Measurements from ENCODE around the gene KLC4. TPM values are rescaled to one million over a fixed set of nuclear protein-coding genes. Genes with fewer than 3 reads are reported as not detected.
"Not testable (repeated sequence)": the region's sequence is repeated elsewhere in the genome, so short reads cannot be mapped to it uniquely, and the experiment has no call there.

The KLC4 gene
- total RNA-seq, 1 donor: 17.7 TPM

DNA sequence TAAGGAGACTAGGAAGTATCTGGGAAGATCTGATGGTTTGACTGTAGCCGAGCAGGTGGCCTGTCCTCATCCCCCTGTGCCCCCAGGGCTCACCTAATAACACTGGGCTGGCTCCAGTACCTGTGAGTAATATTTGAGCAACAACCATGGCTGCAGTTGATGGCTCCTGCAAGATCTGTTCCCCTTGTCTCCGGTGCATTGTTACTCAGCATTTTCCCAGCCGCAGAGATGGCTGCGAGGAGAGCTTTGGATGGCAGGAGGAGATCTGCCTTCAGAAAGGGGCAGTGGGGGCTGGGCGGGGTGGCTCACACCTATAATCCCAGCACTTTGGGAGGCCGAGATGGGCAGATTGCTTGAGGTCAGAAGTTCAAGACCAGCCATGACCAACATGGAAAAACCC, 55.9 kb downstream of the KLC4 start:
- no peak overlapping the region for H2AFZ ChIP-seq (ENCODE audit: low read length)
- TF ChIP-seq, protein P1, sequence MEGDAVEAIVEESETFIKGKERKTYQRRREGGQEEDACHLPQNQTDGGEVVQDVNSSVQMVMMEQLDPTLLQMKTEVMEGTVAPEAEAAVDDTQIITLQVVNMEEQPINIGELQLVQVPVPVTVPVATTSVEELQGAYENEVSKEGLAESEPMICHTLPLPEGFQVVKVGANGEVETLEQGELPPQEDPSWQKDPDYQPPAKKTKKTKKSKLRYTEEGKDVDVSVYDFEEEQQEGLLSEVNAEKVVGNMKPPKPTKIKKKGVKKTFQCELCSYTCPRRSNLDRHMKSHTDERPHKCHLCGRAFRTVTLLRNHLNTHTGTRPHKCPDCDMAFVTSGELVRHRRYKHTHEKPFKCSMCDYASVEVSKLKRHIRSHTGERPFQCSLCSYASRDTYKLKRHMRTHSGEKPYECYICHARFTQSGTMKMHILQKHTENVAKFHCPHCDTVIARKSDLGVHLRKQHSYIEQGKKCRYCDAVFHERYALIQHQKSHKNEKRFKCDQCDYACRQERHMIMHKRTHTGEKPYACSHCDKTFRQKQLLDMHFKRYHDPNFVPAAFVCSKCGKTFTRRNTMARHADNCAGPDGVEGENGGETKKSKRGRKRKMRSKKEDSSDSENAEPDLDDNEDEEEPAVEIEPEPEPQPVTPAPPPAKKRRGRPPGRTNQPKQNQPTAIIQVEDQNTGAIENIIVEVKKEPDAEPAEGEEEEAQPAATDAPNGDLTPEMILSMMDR (IDR thresholded peaks at IDR 0.05; ENCODE audit: extremely low read depth, low read depth, low read length): no peak
- no peak overlapping the region for H3K4me3 ChIP-seq (ENCODE audit: insufficient read depth, low read length)
- no peaks in the 10 kb centered on the region for H3K9me3 ChIP-seq (ENCODE audit: low read depth, low read length)
- H3K36me3 ChIP-seq (ENCODE audit: insufficient read depth, low read length): no peaks in the 10 kb centered on the region
- H3K27ac ChIP-seq (ENCODE audit: low read depth, low read length): peak overlapping the region; percentile 93
- H3K79me2 ChIP-seq (ENCODE audit: insufficient read depth, low read length): peaks cover 43% of the 10 kb centered on the region
- no peak for DNase-seq (ENCODE audit: insufficient read length, low spot score, missing footprints)
- no peak overlapping the region for H3K4me2 ChIP-seq (ENCODE audit: insufficient read depth, low read length)
- H4K20me1 ChIP-seq (ENCODE audit: insufficient read depth, low read length): no peaks in the 10 kb centered on the region
- peaks cover 31% of the 10 kb centered on the region for H3K4me1 ChIP-seq (ENCODE audit: insufficient read depth, low read length)
- H3K27me3 ChIP-seq (ENCODE audit: insufficient read depth, low read length): no peaks in the 10 kb centered on the region

DNA sequence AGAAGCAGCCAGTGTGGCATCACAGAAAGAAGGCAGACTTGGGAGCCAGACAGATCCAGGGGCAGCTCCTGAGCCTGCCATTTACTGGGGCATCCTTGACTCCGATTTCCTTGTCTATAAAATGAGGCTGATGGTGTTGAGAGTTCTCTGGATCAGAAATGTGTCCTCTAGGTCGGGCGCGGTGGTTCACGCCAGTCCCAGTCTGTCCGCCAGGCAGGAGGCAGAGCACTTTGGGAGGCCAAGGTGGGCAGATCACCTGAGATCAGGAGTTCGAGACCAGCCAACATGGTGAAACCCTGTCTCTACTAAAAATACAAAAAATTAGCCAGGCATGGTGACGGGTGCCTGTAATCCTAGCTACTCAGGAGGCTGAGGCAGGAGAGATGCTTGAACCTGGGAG, 58.0 kb downstream of the KLC4 start:
- H3K36me3 ChIP-seq (ENCODE audit: insufficient read depth, low read length); H3K4me2 ChIP-seq (ENCODE audit: insufficient read depth, low read length); H3K4me3 ChIP-seq (ENCODE audit: insufficient read depth, low read length); H3K27me3 ChIP-seq (ENCODE audit: insufficient read depth, low read length); DNase-seq (ENCODE audit: insufficient read length, low spot score, missing footprints); H2AFZ ChIP-seq (ENCODE audit: low read length); H4K20me1 ChIP-seq (ENCODE audit: insufficient read depth, low read length); H3K9me3 ChIP-seq (ENCODE audit: low read depth, low read length): not testable (repeated sequence)
- Histone ChIP-seq H3K4me1 (ENCODE audit: insufficient read depth, low read length) (peaks cover 51% of the 10 kb centered on the region), H3K27ac (ENCODE audit: low read depth, low read length) (peak overlapping the region; percentile 93), H3K79me2 (ENCODE audit: insufficient read depth, low read length) (peaks cover 39% of the 10 kb centered on the region)

DNA sequence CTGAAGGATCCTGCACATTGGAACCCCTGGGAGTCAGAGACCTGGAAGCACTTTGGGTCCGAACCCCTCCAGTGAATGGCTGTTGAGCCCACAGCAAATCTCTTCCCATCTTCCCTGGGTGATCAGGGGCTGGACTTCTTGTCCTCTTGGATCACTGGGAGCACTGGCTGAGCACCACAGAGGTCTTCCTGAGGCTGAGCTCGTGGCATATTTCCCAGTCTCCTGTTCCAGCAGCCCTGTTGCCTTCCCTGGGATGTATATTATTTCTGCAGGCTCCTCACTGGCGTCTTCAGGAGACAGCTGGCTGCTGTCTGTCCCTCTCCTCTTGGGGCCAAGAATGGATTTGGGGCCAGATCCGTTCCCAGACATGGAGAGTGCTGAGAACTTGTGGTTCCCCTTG, 60.1 kb downstream of the KLC4 start:
- DNase-seq (ENCODE audit: insufficient read length, low spot score, missing footprints): no peak
- no peak overlapping the region for H3K4me3 ChIP-seq (ENCODE audit: insufficient read depth, low read length)
- H3K36me3 ChIP-seq (ENCODE audit: insufficient read depth, low read length): no peaks in the 10 kb centered on the region
- TF ChIP-seq, protein P1 (IDR thresholded peaks at IDR 0.05; ENCODE audit: extremely low read depth, low read depth, low read length): no peak
- no peak overlapping the region for H2AFZ ChIP-seq (ENCODE audit: low read length)
- H3K79me2 ChIP-seq (ENCODE audit: insufficient read depth, low read length): peaks cover 52% of the 10 kb centered on the region
- H3K9me3 ChIP-seq (ENCODE audit: low read depth, low read length): no peaks in the 10 kb centered on the region
- peaks cover 65% of the 10 kb centered on the region for H3K4me1 ChIP-seq (ENCODE audit: insufficient read depth, low read length)
- no peaks in the 10 kb centered on the region for H3K27me3 ChIP-seq (ENCODE audit: insufficient read depth, low read length)
- no peaks in the 10 kb centered on the region for H4K20me1 ChIP-seq (ENCODE audit: insufficient read depth, low read length)
- H3K27ac ChIP-seq (ENCODE audit: low read depth, low read length): peak overlapping the region; percentile 1
- no peak overlapping the region for H3K4me2 ChIP-seq (ENCODE audit: insufficient read depth, low read length)

DNA sequence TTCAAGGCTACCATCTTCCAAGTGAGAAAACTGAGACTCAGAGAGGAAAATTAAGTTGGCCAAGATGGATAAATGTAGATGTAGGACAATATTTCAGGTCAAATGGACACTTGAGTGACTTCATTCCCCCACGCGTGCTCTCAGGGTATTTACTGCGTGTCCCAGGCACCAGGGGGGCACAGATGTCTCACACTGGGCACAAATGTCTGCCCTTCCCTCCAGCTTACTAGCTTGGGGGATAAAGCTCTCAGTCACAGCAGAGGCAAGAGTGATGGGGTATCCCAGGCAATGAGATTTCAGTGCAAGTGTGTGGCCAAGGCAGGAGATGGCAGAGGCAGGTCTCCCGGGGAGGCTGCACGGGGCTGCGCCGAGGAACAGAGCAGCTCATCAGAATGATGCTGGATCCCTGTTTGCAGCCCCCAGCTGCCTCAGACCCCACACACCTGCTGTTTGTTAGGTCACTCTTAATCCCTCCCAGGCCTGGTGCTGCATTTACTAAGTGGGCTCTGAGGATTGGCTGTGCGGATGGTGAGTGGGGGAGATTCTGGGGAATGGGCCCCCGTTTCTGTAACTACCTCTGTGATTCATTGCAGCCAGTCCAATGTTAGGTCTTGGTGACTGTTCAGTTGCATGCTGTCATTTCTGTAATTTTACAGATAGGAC, 60.8 kb downstream of the KLC4 start:
- Histone ChIP-seq H3K4me1 (ENCODE audit: insufficient read depth, low read length) (peaks cover 66% of the 10 kb centered on the region), H3K27me3 (ENCODE audit: insufficient read depth, low read length) (no peaks in the 10 kb centered on the region), H3K27ac (ENCODE audit: low read depth, low read length) (peak overlapping the region; percentile 91), H3K9me3 (ENCODE audit: low read depth, low read length) (no peaks in the 10 kb centered on the region), H3K4me3 (ENCODE audit: insufficient read depth, low read length) (no peak overlapping the region), H3K79me2 (ENCODE audit: insufficient read depth, low read length) (peaks cover 54% of the 10 kb centered on the region), H3K4me2 (ENCODE audit: insufficient read depth, low read length) (peak overlapping the region; percentile 56), H4K20me1 (ENCODE audit: insufficient read depth, low read length) (no peaks in the 10 kb centered on the region), H3K36me3 (ENCODE audit: insufficient read depth, low read length) (no peaks in the 10 kb centered on the region), H2AFZ (ENCODE audit: low read length) (no peak overlapping the region)
- DNase-seq (ENCODE audit: insufficient read length, low spot score, missing footprints): peak; percentile 11
- TF ChIP-seq, protein P1 (IDR thresholded peaks at IDR 0.05; ENCODE audit: extremely low read depth, low read depth, low read length): no peak
